Suprapubic skin (tissue), 4 donors: Measurements from ENCODE around the gene TFAP2D. TPM values are rescaled to one million over a fixed set of nuclear protein-coding genes. Genes with fewer than 3 reads are reported as not detected.

ENCODE experiments used
- DNase-seq, 2 donors: peaks; one replicate each; pipeline ENCODE4 v3.0.0-alpha.2; 2019; ENCODE audit warnings: low spot score in 2 of 2
- H3K27ac ChIP-seq: fragments of 200-600 bp; sonication (generic); one replicate; pipeline ENCODE4 v1.5.1; 2019
- H3K27me3 ChIP-seq: fragments of 200-600 bp; sonication (generic); one replicate; pipeline ENCODE4 v1.5.1; 2019
- H3K36me3 ChIP-seq: fragments of 200-600 bp; sonication (generic); one replicate; pipeline ENCODE4 v1.5.1; 2019
- H3K4me1 ChIP-seq: fragments of 200-600 bp; sonication (generic); one replicate; pipeline ENCODE4 v1.5.1; 2019
- H3K4me3 ChIP-seq: fragments of 200-600 bp; sonication (generic); one replicate; pipeline ENCODE4 v1.5.1; 2019; ENCODE audit warnings: mild to moderate bottlenecking
- H3K9me3 ChIP-seq: fragments of 200-600 bp; sonication (generic); one replicate; pipeline ENCODE4 v1.5.1; 2019
- EP300 ChIP-seq: sonication (generic); formaldehyde crosslinking; IDR thresholded peaks from one replicate; pipeline ENCODE4 v1.6.1; 2017; ENCODE audit warnings: antibody characterized with exemption
- POLR2A ChIP-seq, 2 donors: fragments of 450-650 bp; IDR thresholded peaks; one replicate each; pipeline ENCODE4 v1.6.1; 2017; ENCODE audit warnings: antibody characterized with exemption in 2 of 2, mild to moderate bottlenecking in 2 of 2, moderate library complexity in 2 of 2
- POLR2AphosphoS5 ChIP-seq, 3 donors: sonication (generic); formaldehyde crosslinking; IDR thresholded peaks; one replicate each; pipeline ENCODE4 v1.6.1; 2017; ENCODE audit warnings: antibody characterized with exemption in 3 of 3
- WGBS: methylation state at CpG from one replicate; pipeline ENCODE4 v1.1.5; 2018; 5-methylcytosine and 5-hydroxymethylcytosine counted together
- total RNA-seq, 4 donors: library from RNA; depleted of rRNA; stranded (reverse); fragments of >200 nt; gene quantifications; one replicate each; pipeline ENCODE4 v1.1.0, GENCODE V29; 2016
- TF ChIP-seq, protein P1 (sequence below), 2 donors: fragments of 200-600 bp in 1 of 2; fragments of 450-650 bp in 1 of 2; sonication (generic) in 1 of 2; IDR thresholded peaks; one replicate each; pipeline ENCODE4 v1.5.1; 2016 to 2019; ENCODE audit warnings: antibody characterized with exemption in 2 of 2, mild to moderate bottlenecking in 1 of 2, moderate library complexity in 1 of 2

The TFAP2D gene
- total RNA-seq, 4 donors from 2014 or later: not detected

DNA sequence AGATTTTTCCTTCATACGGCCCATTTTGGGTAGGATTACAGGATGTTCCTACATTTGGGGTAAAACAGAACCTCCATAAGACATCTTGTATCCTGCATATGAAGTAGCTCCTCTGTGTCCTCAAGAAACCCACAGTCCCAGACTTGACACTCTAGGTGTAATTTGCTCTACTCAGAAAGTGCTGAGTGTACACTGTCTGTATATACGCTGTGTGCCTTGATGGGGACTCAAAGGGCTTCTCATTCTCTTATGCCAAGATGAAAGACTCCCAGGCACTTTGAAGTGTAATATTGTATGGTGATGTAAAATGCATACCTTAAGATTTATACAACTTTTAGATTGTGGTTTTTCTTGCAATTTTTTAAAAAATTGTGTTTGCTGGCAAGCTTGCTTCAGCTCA lies 5.2 kb downstream of the TFAP2D start:
- Histone ChIP-seq H3K27ac (no peak overlapping the region), H3K4me3 (no peak overlapping the region), H3K27me3 (peaks cover 78% of the 10 kb centered on the region), H3K9me3 (no peaks in the 10 kb centered on the region), H3K4me1 (no peaks in the 10 kb centered on the region), H3K36me3 (no peaks in the 10 kb centered on the region)
- WGBS: 26% methylated on average over 2 of the region's 2 CpGs
- no peak for DNase-seq
- no peak for TF ChIP-seq POLR2AphosphoS5 (IDR thresholded peaks at IDR 0.05)
- TF ChIP-seq, protein P1, sequence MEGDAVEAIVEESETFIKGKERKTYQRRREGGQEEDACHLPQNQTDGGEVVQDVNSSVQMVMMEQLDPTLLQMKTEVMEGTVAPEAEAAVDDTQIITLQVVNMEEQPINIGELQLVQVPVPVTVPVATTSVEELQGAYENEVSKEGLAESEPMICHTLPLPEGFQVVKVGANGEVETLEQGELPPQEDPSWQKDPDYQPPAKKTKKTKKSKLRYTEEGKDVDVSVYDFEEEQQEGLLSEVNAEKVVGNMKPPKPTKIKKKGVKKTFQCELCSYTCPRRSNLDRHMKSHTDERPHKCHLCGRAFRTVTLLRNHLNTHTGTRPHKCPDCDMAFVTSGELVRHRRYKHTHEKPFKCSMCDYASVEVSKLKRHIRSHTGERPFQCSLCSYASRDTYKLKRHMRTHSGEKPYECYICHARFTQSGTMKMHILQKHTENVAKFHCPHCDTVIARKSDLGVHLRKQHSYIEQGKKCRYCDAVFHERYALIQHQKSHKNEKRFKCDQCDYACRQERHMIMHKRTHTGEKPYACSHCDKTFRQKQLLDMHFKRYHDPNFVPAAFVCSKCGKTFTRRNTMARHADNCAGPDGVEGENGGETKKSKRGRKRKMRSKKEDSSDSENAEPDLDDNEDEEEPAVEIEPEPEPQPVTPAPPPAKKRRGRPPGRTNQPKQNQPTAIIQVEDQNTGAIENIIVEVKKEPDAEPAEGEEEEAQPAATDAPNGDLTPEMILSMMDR (IDR thresholded peaks at IDR 0.05): no peak
- no peak for TF ChIP-seq POLR2A (IDR thresholded peaks at IDR 0.05)

DNA sequence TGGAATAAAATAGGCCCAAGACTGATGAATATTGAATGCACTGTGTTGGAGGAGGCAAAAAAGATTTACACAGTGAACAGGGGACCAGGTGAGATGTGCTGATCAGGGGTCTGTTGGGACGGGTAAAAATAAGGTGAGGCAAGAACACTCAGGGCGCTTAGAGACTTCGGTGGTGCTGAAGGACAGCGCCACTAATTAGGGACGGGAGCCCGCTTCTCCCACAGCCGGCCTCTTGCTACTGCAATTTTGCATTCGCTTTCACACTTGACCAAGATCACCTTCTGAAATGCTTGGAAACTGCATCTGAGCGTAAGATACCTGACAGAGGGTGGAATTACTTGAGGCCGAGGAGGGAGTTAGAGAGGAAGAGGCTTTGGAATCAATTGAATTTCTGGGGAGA lies 7.3 kb downstream of the TFAP2D start:
- Histone ChIP-seq H3K9me3 (no peaks in the 10 kb centered on the region), H3K27me3 (peaks cover 78% of the 10 kb centered on the region), H3K4me3 (no peak overlapping the region), H3K4me1 (no peaks in the 10 kb centered on the region), H3K36me3 (no peaks in the 10 kb centered on the region), H3K27ac (no peak overlapping the region)
- no peak for DNase-seq
- 9% methylated on average over 10 of the region's 10 CpGs for WGBS
- TF ChIP-seq EP300 (no peak), POLR2A (IDR thresholded peaks at IDR 0.05) (no peak)

DNA sequence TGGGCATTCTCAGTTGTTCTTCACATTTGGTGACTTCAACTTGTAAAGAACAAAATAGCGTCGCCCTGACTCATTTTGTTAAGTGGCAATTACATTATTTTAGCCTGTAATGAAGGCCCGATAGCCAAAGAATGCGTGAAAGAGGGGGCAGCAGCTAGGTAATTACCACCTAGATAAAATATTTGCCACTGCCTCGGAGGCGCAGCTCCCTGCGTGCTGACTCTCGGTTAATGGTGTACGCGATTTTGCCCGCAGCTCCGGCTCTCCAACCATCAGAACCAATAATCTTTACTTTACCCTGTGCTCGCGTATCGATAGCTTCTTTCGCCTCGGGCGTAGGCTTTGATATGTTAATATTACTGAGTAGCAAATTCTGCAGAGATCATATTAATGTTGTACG lies 8.7 kb downstream of the TFAP2D start:
- H3K36me3 ChIP-seq: no peaks in the 10 kb centered on the region
- no peak overlapping the region for H3K27ac ChIP-seq
- no peak overlapping the region for H3K4me3 ChIP-seq
- H3K9me3 ChIP-seq: no peaks in the 10 kb centered on the region
- no peaks in the 10 kb centered on the region for H3K4me1 ChIP-seq
- DNase-seq: no peak
- H3K27me3 ChIP-seq: peaks cover 69% of the 10 kb centered on the region
- TF ChIP-seq POLR2AphosphoS5 (IDR thresholded peaks at IDR 0.05): no peak
- TF ChIP-seq EP300: no peak
- no peak for TF ChIP-seq POLR2A (IDR thresholded peaks at IDR 0.05)
- TF ChIP-seq, protein P1 (IDR thresholded peaks at IDR 0.05): no peak
- 2% methylated on average over 19 of the region's 19 CpGs for WGBS

DNA sequence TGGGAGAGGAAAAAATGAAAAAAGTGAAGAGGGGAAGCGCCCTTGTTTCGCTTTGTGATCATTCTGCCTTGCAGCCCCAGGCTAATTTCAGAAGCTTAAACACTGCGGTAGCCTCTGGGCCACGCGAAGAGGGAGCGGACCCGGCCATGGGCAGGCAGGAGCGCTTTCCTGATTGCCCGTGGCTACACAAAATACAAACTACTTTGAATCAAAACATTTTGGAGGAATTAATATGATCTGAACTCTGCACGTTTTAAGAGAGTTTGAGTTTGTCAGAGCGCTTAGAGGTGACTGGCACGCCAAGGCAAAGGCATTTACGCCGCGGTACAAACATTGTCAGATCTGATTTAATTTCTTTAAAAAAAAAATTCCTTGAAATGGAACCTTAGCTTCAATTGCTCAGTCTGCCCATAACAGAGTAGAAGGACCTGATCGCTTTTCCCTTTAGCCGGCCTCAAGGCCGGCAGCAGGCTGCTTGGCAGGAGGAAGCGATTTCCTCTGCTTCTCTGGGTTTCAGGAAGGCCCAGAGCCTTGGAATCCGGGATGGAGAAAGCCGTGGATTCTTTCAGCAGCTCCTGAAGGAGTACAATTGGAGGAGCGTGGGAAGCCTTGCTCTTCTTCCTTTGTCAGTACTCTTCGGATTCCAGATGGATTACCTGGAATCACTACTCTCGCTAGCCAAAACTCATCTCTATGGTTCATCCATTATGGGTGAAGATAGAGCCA lies 9.7 kb downstream of the TFAP2D start:
- WGBS: 14% methylated on average over 19 of the region's 24 CpGs
- Histone ChIP-seq H3K4me1 (no peaks in the 10 kb centered on the region), H3K4me3 (no peak overlapping the region), H3K27me3 (peaks cover 64% of the 10 kb centered on the region), H3K9me3 (no peaks in the 10 kb centered on the region), H3K36me3 (no peaks in the 10 kb centered on the region), H3K27ac (no peak overlapping the region)
- DNase-seq: no peak
- TF ChIP-seq POLR2AphosphoS5 (IDR thresholded peaks at IDR 0.05): no peak
- no peak for TF ChIP-seq POLR2A (IDR thresholded peaks at IDR 0.05)
- TF ChIP-seq EP300: no peak
- TF ChIP-seq, protein P1 (IDR thresholded peaks at IDR 0.05): no peak

DNA sequence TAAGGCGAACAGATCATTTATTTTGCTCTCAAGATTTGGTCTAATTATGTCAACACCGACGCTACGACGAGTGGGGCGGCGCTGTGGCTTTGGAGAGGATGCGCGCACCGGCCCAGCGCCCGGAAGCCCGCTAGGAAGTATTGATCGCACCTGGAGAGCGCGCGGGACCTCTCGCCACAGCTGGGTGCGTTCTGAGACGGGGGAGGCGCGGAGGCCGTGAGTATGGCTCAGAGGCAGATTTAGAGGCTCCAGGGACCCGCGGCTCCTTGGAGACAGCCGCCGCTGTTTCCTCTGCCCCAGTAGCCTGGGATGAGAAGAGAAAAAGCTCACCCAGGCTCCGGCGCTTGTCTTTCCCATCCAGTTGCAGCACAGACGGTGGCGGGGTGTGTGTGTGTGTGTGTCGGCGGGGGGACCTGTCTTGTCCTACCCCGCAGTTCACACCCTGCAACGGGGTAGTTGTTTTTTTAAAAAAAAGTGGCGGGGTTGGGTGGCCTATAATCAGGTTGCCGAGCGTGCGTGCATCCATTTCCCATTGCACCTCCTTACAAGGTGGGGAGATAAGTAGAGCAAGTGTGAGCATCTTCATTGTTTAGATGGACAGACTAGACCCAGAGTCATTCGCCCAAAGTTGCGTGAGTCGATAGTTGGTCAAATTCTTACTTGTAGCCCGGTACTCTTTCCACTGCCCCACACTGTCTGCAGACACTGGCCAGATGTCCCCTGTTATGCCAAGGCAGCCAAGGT lies 11.2 kb downstream of the TFAP2D start:
- no peaks in the 10 kb centered on the region for H3K9me3 ChIP-seq
- no peak overlapping the region for H3K27ac ChIP-seq
- H3K4me1 ChIP-seq: no peaks in the 10 kb centered on the region
- peaks cover 61% of the 10 kb centered on the region for H3K27me3 ChIP-seq
- TF ChIP-seq, protein P1 (IDR thresholded peaks at IDR 0.05): no peak
- TF ChIP-seq POLR2AphosphoS5 (IDR thresholded peaks at IDR 0.05): no peak
- TF ChIP-seq EP300: no peak
- no peak for TF ChIP-seq POLR2A (IDR thresholded peaks at IDR 0.05)
- no peak for DNase-seq
- 5% methylated on average over 39 of the region's 43 CpGs for WGBS
- no peak overlapping the region for H3K4me3 ChIP-seq
- H3K36me3 ChIP-seq: no peaks in the 10 kb centered on the region
